NCI-H1092 (cell line): Measurements from ENCODE around the gene RPL23.

ENCODE experiments used
- DNase-seq: peaks from one replicate; lab custom pipeline; 2025; lab: John Stamatoyannopoulos, UW

RPL23 gene

DNA sequence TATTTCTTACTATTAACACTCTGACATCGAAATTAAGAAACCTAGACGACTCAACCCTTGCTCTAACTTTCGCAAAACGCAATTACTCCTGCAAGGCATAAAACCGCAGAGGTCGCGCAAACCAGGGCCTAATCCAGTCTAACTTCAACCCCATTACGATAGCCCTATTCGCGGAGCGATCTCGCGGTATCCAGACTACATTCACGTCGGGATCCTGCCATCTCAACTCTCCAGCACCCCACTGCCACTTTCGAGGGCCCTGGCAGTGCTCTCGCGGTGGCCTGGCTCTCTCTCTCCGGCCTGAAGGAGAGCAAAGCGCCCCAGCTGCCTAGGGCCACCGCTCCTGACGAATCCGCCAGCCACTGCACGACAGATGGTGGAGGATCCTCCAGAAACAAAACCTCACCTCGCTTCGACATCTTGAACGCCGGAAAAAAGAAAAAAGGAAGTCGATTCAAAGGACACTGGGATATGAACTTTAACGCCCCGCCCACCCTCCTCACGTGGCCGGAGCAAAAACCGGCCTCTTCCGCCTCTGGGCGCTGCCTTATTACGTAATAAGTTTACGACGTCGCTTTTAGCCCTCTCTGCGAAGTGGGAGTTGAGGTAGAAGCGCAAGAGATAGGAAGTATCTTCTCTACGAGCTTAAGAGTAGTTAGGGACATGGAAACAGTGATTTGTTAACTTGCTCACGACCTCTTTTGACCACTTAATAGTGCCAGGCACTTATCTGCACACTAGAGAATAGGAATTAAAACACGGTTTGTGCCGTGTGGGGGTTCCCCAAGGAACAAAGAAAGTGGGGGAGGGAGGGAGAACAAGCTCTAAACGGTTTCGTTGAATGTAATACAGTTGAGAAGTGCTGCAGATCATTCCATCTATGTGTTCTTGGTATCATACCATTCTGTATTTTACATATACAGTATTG, at the start of gene RPL23:
Gene RPL23 (minus strand): TSS at position 430 of the 928 bp plus-strand sequence. CDS start 11 bp downstream, at position 419.
- peak; percentile 95 for DNase-seq

DNA sequence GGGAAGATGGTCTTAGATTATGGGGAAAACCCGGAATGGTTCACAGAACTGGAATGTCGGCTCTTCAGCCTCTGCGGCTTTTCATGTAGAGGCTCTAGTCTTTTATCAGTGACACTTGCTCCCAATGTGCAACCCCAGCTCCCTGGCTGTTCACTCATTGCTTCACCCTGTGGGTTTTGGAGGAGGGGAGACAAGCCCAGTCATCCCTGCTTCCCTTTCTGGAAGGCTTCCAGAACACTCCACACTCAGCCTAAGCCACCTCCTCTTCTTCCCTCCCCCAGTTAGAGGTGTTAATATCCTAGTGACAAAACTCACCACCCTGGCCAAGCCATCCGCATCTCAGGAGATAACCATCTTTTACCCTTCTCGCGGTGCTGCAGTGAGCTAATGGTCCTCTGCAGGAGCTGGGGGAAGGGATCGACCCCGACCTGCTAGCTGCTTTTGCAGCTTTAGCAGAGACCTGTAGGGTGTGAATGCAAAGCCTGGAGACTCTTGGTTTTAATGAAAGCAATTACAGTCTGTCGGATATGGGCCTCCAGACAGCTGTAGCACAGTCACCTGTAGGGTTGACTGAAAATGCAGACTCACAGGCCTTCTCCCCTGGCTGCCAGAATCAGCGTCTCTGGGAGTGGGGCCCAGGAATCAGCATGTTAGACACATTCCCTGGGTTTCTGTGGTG, 47.6 kb upstream of the RPL23 start:
- DNase-seq, result no peak

DNA sequence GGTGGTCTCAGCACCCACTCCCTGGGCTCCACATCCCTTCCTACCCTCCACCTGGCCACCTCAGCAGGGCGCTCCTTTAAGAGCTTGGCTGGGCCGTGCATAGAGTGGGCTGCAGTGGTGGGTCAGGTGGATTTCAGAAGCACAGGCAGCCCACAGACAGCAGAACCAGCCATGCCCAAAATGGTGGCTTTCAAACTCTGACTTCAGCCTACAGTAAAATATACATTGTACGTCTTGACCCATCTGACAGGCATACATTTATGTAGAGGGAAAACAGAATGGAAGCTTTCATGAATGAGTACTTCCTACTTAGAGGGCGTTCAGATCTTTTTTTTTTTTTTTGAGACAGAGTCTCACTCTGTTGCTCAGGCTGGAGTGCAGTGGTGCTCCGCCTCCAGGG, 45.9 kb upstream of the RPL23 start:
- no peak for DNase-seq

DNA sequence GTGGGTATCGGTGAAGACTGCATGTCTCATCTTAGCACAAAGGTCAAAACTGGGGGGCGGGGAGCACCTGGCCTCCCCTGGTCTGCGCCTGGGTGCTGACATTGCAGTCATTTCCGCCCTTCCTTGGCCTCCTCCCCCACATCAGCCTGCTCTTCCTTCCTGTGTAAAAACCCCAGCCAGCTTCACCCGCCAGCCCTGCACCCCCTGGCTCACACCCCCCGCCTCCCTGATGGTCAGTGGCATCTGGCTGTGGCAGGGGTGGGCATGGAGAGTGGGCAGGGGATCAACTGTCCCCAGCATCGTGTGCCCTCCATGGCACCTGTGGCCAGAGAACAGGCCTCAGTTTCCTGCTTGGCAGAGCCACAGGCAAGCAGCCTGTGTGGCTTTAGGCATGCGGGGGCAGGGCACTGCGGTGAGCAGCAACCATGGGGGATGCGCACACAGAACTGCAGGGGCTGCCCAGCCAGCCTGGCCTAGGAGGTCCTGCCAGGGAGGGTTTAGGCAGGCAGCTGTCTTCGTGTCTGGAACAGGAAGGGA, 45.4 kb upstream of the RPL23 start:
- DNase-seq, result no peak

DNA sequence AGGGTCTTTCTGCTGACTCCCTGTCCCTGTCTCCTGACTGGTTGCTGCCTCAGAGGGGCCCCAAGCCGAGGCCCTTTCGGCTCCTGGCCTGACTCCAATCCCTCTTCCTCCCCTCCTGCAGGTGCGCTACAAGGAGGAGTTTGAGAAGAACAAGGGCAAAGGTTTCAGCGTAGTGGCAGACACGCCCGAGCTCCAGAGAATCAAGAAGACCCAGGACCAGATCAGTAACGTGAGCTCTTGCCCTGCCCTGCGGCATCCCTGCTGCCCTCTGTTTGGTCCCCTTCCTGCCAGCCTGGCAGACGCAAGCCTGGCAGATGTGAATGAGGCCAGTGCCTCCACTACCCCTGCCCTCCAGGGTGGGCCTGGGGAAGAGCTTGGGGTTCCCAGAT, 44.8 kb upstream of the RPL23 start:
- no peak for DNase-seq

DNA sequence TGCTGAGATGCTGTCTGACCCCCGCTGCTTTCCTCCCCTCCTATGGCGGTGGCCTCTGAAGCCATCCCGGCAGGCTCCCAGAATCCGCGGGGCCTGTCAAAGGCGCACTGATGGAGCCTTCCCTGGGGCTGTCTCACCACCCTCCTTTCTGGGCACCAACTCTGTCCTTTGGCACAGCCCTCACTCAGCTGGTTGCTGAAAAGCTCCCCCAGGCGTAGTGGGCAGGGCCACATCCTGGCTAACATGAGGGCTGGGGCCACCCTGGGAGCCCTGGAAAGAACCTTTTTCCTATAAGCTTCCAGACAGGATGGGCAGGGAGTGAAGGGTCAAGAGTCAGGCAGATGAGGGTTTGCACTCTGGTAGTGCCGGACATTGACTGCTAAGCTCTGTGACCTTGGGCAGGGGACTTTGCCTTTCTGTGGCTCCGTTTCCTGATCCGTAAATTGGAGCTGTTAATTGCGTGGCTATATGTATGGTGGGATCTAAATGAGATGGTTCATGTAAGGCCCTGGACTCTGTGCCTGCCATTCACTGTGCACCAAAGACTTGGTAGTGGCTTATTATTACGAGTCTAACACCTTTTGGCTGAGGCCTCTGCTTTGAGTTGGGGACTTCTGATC, 44.3 kb upstream of the RPL23 start:
- DNase-seq, result no peak

DNA sequence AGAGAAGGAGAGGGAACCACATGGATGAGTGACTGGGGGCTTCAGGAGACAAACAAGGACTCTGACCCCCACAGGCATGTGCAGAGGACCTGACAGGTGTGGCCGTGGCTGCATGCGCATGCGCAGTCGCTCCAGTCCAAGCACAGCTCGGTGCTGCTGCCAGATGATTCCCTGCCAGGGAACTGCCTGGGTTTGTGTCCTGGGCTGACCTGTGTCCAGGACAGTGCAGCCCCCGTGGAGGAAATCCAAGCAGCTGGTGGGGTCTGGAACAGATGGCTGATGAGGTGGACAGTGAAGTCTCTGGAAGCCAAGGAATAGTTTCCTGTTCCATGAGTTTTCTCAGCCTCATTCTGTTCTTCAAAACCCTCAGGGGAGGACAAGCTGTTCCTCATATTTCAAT, 43.7 kb upstream of the RPL23 start:
- no peak for DNase-seq

DNA sequence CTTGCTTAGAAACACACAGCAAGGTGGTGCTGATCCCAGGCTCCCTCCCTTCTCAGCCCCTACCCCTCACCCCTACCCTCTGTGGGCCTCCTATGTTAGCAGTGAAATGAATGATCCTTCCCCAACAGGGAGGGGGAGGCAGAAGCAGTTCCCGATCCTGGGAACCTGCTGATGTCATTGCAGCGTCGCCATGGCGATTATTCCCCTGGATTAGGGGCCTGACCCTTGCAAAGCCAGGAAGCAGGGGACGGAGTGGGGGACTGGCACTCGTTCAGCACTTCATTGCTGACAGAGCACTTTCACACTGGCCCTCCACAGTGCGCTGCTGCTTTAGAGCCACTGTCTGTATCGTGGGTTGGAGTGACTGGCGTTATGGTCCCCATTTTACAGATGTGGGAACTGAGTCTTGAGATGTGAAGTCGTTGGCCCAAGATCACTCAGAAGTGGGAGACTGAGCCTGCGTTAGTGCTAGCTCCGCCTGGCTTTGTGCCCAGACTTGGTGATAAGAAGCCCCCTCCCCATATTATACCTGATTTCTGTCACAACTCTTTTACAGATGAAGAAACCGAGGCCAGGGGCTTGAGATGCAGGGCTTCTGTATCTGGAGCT, 42.9 kb upstream of the RPL23 start:
- no peak for DNase-seq

DNA sequence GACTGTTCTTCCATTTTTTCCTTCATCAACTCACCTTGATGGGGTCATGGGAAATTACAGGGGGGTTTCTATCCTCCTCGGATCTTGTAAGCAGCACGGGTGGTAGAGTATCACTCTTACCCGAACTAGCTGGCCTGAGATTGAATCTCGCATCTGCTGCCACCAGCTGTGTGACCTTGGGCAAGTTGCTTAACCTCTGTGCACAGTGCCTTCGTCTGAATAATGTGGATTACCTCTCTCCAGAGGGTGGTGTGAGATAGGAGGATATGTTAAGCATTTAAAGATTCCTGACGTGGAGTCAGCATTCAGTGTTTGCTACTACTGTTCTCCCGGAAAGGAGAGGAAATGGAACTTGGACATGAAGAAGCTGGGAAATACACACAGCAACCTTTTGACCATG, 40.8 kb upstream of the RPL23 start:
- no peak for DNase-seq

DNA sequence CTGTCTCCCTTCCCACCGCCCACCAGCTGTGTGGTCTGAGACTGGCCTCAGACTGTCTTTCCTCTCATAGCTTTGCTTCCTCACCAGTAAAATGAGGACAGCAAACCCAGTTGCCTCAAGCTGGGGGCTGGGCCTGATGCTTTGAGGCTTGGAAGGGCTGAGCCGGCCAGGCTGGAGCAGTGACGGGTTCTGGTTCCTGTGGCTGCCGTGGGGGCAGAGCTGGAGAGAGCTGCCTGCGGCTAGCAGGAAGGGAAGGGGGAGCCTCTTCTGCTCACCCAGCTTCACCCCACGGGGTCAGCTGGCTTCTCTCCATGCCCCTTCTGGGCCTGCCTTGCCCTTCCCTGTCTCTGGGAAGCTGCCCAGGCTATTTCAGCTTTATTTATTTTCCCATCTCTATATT, 40.1 kb upstream of the RPL23 start:
- no peak for DNase-seq

DNA sequence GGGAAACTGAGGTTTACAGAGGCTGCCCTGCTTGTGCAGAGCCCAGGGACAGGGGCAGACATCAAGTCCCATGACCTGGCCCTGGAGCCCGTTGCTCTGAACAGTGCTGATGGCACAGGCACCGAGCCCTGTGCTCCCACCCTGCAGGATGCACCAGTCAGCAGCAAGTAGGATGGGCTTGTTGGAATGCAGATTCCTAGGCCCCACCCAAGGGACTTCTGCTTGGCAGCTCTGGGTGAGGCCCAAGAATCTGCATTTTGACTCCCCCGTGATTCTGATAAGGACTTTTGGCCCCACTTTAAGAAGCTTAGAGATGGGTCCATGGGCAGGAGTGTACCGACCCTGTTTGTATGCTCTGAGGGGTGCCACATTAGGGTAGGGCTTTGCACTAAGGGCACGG, 39.6 kb upstream of the RPL23 start:
- DNase-seq, result no peak

DNA sequence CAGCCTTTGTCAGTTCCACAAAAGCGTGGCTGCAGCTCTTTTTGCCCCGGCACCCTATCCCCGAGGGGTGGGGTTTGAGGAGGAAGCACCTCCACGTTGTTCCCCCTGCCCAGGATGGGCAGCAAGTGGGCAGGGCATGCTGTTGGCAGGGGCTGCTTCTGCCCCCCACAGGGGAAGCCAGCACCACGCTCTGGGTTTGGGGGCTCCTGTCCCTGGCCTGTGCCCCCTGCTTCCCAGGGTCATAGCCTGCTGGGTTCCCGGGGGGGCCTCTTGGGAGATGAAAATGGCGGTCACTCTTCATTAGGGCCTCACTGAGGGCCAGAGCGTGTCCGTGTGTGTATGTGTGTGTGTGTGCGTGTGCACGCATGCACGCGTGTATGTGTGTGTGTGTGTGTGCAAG, 39.1 kb upstream of the RPL23 start:
- no peak for DNase-seq

DNA sequence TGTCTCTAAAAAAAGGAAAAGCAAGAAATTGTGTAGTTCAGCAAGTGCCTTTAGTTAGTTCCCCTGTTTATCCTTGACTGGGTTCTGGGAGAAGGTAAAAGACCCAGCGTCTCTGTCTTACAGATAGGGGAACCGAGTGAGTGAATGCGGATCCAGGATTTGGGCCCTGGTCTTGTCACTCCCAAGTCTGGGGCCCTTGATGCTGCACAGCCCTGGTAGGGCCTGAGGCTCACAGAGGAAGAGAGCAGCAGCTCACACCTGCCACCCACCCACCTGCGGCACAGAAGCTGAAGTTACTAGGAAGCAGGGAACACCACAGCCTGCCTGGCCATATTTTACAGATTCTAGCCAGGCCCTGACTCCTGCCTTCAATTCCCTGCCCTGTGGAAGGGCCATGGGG, 38.6 kb upstream of the RPL23 start:
- no peak for DNase-seq

DNA sequence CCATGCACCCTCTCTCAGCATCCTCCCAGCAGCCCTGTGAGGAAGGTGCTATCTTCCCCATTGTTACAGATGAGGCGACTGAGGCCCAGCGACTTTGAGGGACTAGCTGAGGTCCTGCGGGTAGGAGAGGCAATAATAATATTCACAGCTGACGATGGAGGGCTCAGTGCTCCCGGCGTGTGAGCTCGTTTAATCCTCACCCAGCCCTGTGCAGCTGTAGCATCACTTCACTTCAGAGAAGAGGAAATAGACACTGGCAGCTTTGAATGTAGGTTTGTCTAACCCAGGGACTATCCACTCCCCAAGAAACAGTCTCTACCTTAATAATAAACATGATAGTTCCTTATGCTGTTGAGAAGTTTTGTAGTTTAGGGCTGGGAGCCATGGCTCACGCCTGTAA, 37.9 kb upstream of the RPL23 start:
- DNase-seq, result no peak

DNA sequence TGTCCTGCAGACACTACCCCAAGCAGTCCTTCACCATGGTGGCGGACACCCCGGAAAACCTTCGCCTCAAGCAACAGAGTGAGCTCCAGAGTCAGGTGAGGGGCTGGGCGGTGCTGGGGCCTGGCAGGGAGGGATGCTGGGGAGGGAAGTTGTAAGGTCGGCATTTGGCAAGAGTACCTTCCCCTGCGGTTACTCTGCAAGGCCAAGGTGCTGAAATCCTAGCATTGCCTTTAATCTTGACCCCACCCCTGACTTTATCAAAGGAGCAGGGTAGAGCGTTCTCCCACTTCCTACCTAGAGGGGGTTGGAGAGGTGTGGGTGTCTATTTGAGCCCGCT, 36.9 kb upstream of the RPL23 start:
- no peak for DNase-seq

DNA sequence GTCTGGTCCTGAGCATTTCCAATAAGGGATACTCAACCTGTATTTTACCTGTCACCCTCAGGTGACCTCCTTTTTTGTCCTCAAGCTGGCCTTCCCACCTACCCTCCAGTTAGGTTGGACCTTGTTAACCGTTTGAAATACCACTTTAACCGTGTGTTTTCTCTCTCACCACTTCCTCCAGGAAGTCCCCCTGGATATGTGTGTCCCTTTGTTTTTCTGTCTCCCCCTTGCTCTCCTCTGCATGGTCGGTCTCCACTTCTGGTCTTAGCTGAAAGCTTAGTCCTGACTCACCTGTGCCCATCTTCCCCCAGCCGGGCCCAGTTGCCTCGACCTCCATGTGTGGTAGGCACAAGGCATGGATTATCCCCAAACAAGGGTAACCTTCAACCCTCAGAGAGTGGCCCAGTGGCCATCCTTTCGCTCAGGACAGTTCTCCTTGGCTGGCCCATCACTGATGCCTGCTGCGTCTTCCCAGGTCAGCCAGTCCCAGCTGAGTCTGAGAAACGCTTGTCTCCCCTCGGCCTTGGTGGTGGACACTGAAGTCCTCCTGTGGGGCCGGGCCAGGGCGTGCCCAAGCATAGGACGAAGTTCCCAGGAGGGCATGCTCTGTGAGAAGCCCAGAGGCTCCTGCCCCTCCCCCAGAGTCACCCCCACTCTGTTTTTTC, 36.4 kb upstream of the RPL23 start:
- no peak for DNase-seq

DNA sequence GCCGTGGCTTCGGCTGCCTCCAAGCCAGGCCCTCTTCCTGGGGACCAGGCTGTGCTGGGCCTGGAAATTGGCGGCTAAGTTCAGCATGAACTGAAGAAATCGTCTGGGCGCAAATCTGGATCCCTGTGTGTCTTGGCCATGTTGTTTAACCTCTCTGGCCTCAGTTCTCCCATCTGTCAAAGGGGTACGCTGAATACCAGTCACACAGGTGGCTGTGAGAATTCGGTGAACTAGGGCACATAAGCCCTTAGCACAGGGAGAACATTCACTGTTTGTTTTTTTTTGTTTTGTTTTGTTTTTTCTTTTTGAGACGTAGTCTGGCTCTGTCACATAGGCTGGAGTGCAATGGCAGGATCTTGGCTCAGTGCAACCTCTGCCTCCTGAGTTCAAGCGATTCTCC, 35.3 kb upstream of the RPL23 start:
- DNase-seq, result no peak

DNA sequence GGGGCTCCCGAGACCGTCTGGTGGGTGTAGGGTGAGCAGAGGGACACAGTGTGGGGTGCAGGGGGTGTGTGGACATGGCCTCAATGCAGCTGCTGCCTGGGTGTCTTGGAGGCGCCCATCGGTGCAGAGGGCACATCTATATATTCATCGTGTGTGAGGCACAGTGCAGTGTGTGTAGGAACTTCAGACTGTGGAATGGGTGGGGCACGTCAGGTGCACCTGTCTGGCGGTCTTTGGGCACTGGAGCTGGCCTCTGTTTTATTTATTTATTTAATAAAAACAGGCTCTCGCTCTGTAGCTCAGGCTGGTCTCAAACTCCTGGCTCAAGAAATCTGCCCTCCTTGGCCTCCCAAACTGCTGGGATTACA, 33.1 kb upstream of the RPL23 start:
- DNase-seq, result no peak

DNA sequence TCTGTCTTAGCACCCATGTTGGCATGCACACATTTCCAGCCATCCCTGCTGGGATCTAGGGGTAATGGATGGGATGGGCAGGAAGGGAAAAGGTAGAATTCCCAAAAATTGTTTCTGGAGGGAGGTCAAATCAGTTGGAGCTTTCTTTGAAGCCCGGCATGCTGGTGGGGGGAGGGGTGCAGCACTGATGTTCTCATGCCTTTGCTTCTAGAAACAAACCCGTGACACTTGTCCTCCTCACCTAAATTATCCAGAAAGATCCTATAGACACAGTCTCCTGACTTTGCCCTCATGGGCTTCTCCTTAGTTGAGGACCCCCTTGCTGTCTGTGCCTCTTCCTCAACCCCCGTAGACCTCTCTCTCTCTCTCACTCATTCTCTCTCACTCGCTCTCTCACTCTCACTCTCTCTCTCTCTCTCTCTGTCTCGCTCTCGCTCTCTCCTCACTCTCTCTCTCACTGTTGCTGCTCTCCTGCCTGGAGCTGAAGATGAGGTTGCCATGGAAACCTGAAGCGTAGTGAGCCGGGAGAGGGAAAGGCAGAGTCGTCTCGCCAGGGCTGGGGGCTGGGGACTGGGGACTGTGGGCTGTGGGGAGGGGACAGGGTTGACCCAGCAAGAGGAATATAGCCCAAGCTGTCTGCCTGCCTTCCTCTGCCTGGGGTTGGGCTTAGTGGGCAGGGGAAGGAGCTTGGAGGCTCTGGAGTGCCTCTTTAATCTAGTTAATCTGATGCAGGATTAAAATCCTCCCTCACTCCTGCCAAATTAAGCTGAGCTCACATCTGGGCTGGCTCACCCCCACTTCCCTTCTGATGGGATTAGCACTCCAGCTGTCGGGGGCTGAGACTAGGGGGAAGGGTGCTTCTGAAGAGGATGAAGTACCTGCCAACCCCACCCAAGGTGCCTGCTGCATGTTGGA, 32.5 kb upstream of the RPL23 start:
- DNase-seq, result no peak

DNA sequence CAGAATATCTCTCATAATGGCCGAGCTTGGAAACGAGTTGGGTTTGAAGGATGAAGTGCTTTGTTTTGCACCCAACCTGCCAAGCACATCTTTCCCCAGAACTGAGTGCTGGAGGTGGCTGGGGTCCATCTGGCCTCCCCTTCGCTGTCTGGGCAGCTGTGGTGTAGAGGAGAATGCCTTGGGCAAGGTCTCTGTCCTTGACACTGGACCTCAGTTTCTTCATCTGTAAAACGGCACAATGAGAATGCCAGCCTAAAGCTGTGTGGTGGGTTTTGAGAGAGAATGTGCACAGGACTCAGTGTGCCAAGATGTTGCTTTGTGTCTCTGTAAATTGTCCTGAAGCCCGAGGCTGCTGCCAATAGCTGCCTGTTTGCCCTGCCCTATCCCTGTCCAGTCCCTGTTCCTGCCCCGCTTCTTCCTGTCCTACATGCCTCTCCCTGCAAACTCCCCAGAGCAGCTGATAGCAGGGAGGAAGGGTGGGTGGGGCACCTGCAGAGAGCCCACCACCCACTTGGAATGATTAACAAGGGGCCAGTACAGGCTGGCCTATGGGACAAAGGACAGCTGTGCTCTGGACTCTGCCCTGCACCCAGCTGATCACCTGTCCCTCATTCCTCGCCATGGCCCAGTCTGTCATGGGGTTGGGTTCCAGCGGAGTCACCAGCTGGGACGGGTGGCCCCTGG, 31.7 kb upstream of the RPL23 start:
- DNase-seq, result no peak
